Measurements from ENCODE around the gene ACSL3.
A peak's percentile ranks its signal among the peaks of the same experiment; 100 is the strongest.

DNA sequence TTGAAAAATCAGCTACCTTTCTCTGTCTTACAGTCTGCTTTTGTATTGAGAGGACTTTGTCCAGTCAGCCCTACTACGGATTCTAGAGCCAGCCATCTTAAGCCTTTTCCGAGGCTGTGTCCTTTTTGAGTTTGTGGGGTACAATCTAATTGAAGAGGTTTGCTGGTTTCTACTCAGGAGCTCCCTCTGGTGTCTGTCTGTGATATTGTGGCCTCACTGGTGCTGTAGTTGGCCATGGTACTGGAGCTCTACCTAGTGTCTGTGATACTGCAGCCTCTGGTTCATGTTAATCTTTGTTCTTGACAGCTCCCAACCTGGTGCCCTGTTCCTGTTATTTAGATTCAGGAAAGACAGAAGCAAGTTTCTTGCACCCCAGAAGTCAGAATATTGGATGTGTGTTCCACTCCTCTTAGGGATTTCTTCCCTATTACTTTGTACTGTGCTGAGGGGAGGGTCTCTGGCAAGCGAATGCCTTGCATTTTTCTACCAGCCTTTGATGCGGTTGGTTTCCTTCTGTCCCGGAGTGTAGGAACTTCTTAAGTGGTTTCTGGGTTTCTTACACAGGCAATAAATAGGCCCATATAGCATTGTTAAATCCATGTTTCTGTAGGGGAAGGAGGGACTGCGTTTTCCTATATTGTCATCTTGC is 78.5 kb downstream of the ACSL3 start:
- TF ChIP-seq CTCF (IDR thresholded peaks at IDR 0.05) = peak; percentile 45 to 59 (median 51)
- no peak for TF ChIP-seq POLR2A (IDR thresholded peaks at IDR 0.05; ENCODE audit: low read depth)
